Daoy (cell line): ENCODE measurements around the gene EPX. TPM values are rescaled to one million over a fixed set of nuclear protein-coding genes. Genes with fewer than 3 reads are reported as not detected.

ENCODE experiments used
- DNase-seq: peaks from one replicate; pipeline ENCODE4 v3.0.0-alpha.2; 2015; ENCODE audit warnings: low read depth
- total RNA-seq: library from RNA; depleted of rRNA; stranded (reverse); fragments of >200 nt; shearing (Covaris generic); gene quantifications from 2 replicates; pipeline ENCODE4 v1.2.3, GENCODE V29; 2014

EPX gene
- total RNA-seq, 1 experiment from 2014 or later: not detected

- DNase-seq: no peak
Observed at GRCh38 chr17:58227733-58228132, 35.2 kb downstream of the EPX start.

- no peak for DNase-seq
Observed at GRCh38 chr17:58228679-58229078, 36.2 kb downstream of the EPX start.

- no peak for DNase-seq
Observed at GRCh38 chr17:58229384-58229783, 36.9 kb downstream of the EPX start.

GRCh38 chr17:58229881-58230280, 37.4 kb downstream of the EPX start:
- DNase-seq: no peak

- no peak for DNase-seq
Observed at GRCh38 chr17:58231641-58232040, 39.1 kb downstream of the EPX start.

- peak; percentile 77 for DNase-seq
Observed at GRCh38 chr17:58232707-58233156, 40.2 kb downstream of the EPX start.

GRCh38 chr17:58233543-58233942, 41.0 kb downstream of the EPX start:
- DNase-seq: no peak

GRCh38 chr17:58234512-58234911, 42.0 kb downstream of the EPX start:
- no peak for DNase-seq

- DNase-seq: no peak
Observed at GRCh38 chr17:58235821-58236220, 43.3 kb downstream of the EPX start.

- DNase-seq: no peak
Observed at GRCh38 chr17:58236394-58236793, 43.9 kb downstream of the EPX start.

- DNase-seq: no peak
Observed at GRCh38 chr17:58238147-58238634, 45.7 kb downstream of the EPX start, which contains the start of gene LPO. Gene LPO (plus strand): TSS chr17:58238584. CDS start chr17:58242980, 4,396 bp downstream.

GRCh38 chr17:58239987-58240386, 47.5 kb downstream of the EPX start:
- no peak for DNase-seq

- no peak for DNase-seq
Observed at GRCh38 chr17:58242171-58242784, 49.8 kb downstream of the EPX start.

GRCh38 chr17:58244963-58245362, 52.4 kb downstream of the EPX start:
- DNase-seq: no peak

GRCh38 chr17:58245428-58246103, 53.0 kb downstream of the EPX start:
- no peak for DNase-seq

GRCh38 chr17:58246104-58246740, 53.7 kb downstream of the EPX start:
- DNase-seq: no peak

- DNase-seq: no peak
Observed at GRCh38 chr17:58246781-58247180, 54.3 kb downstream of the EPX start.

GRCh38 chr17:58247511-58248363, 55.2 kb downstream of the EPX start:
- no peak for DNase-seq

GRCh38 chr17:58248955-58249269, 56.4 kb downstream of the EPX start:
- no peak for DNase-seq

- peak; percentile 61 for DNase-seq
Observed at GRCh38 chr17:58249270-58250133, 57.0 kb downstream of the EPX start.
